A549 treated with AZD9567 at 1 μM for 4 hours (cell line): ENCODE results near the gene NUAK1. TPM values are rescaled to one million over a fixed set of nuclear protein-coding genes. Genes with fewer than 3 reads are reported as not detected.

Source experiments
- total RNA-seq: library from RNA; stranded (reverse); fragments of 200-300 nt; extraction: Qiagen RNA extraction; gene quantifications from 5 replicates; pipeline ENCODE4 v1.2.3, GENCODE V29; 2022; ENCODE audit not compliant: insufficient read depth

Gene NUAK1
- 4.6 to 21.1 TPM (median 5.8 TPM) in 5 replicates for total RNA-seq

DNA sequence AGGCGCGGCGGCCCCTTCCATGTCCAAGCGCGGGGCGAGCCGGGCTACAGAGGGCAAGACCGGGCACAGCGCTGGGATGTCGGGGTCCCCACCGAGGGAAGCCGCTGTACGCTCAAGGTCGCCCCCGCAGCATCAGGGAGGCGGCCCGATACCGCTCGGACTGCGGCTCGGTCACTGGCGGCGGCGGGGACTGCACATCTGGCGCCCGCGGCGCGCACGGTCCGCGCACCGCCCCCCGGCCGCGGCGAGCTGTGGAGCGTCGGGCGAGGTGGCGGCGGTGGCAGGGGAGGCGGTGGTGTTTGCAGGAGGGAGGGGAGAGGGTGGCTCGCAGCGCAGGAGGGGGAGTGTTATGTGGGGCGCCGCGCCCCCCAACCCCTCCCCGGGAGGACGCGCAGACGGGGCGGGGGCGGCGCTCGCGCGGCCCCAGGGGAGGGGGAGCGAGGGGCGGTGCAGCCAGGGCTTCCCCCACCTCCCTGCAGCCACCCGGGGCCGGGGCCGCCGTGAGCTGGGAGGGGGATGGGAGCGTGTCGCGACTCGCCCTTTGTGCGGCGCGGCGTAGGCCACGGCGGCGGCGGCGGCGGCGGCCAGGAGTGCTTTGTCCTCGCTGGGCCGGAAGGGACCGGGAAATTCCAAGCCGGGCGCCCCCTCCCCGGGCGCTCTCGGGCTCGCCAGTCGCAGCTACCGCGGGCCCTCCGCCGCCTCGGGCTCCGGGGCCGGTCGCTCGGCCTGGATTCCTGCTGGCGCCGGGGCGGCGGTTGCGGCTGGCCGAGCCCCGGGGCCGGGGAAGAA is at the start of gene NUAK1:
NUAK1 (minus strand) TSS at position 322 of the 789 bp plus-strand sequence; CDS start at position 21, 301 bp downstream.

Other genes with a start within 250 kb of the NUAK1 start
- gene CKAP4, start 109.1 kb upstream of the NUAK1 start, total RNA-seq, result 69.7 to 87.6 TPM (median 76.8 TPM) in 5 replicates
- gene TCP11L2, start 163.8 kb upstream of the NUAK1 start, total RNA-seq, result 2.0 to 2.5 TPM (median 2.4 TPM) in 5 replicates
- gene POLR3B, start 218.8 kb upstream of the NUAK1 start, total RNA-seq, result 5.5 to 8.0 TPM (median 5.6 TPM) in 5 replicates